PC-9 (cell line): ENCODE data around the gene SCRN3. TPM values are rescaled to one million over a fixed set of nuclear protein-coding genes. Genes with fewer than 3 reads are reported as not detected.
"Not testable (repeated sequence)": the region's sequence is repeated elsewhere in the genome, so short reads cannot be mapped to it uniquely, and the experiment has no call there.

Experiments
- BruUV-seq: library from RNA; stranded (reverse); fragments of 400-500 nt; replicated peaks from 2 replicates; lab custom pipeline; 2021; lab: Mats Ljungman, UMichigan
- CTCF ChIA-PET: fragments of 300-600 bp; sonication (Branson Sonifier 250); formaldehyde crosslinking; loops from one replicate; lab custom pipeline; 2022; ENCODE audit warnings: antibody characterized with exemption; lab: Charles Lee
- POLR2A ChIA-PET: fragments of 300-600 bp; sonication (Branson Sonifier 250); formaldehyde crosslinking; loops from one replicate; lab custom pipeline; 2022; ENCODE audit warnings: antibody characterized with exemption; ENCODE audit not compliant: unreplicated experiment; lab: Charles Lee
- DNase-seq, 2 experiments: peaks; one replicate each; pipeline versions ENCODE4 v3.0.0 to v3.0.0-alpha.2; 2015 to 2022; ENCODE audit warnings: mixed read lengths in 1 of 2
- H2AFZ ChIP-seq: fragments of 200-600 bp; sonication (generic); 2 replicates; pipeline ENCODE4 v1.8.1; 2017; ENCODE audit warnings: antibody characterized with exemption
- H3F3A ChIP-seq: fragments of 200-600 bp; sonication (generic); 2 replicates; pipeline ENCODE4 v1.8.1; 2017; ENCODE audit warnings: antibody characterized with exemption, mild to moderate bottlenecking, low read depth; ENCODE audit not compliant: insufficient read depth
- H3K27ac ChIP-seq: fragments of 200-600 bp; sonication (generic); 2 replicates; pipeline ENCODE4 v1.6.1; 2016; ENCODE audit warnings: mixed run types
- H3K27me3 ChIP-seq: fragments of 200-600 bp; sonication (generic); 2 replicates; pipeline ENCODE4 v1.6.1; 2016; ENCODE audit warnings: low read depth, mixed run types; ENCODE audit not compliant: insufficient read depth
- H3K36me3 ChIP-seq: fragments of 200-600 bp; sonication (generic); 2 replicates; pipeline ENCODE4 v1.6.1; 2016; ENCODE audit warnings: low read depth, mixed run types
- H3K4me1 ChIP-seq: fragments of 200-600 bp; sonication (generic); replicated peaks from 2 replicates; pipeline ENCODE4 v1.6.1; 2016; ENCODE audit warnings: mixed run types; ENCODE audit not compliant: insufficient read depth
- H3K4me2 ChIP-seq: fragments of 200-600 bp; sonication (generic); 2 replicates; pipeline ENCODE4 v1.6.1; 2017; ENCODE audit warnings: mixed run types
- H3K4me3 ChIP-seq: fragments of 200-600 bp; sonication (generic); 2 replicates; pipeline ENCODE4 v1.6.1; 2016; ENCODE audit warnings: mixed run types
- H3K79me2 ChIP-seq: fragments of 200-600 bp; sonication (generic); 2 replicates; pipeline ENCODE4 v1.6.1; 2017; ENCODE audit warnings: low read depth, mixed run types
- H3K9me2 ChIP-seq: fragments of 200-600 bp; sonication (generic); 2 replicates; pipeline ENCODE4 v1.8.1; 2017; ENCODE audit warnings: mild to moderate bottlenecking; ENCODE audit not compliant: insufficient read depth
- H3K9me3 ChIP-seq: fragments of 200-600 bp; sonication (generic); 2 replicates; pipeline ENCODE4 v1.8.1; 2016; ENCODE audit warnings: low read depth; ENCODE audit not compliant: insufficient read depth
- H4K20me1 ChIP-seq: fragments of 200-600 bp; sonication (generic); 2 replicates; pipeline ENCODE4 v1.8.1; 2017; ENCODE audit not compliant: insufficient read depth
- EZH2 ChIP-seq: fragments of 200-600 bp; sonication (generic); IDR thresholded peaks from 2 replicates; pipeline ENCODE4 v1.8.0; 2017; ENCODE audit warnings: antibody characterized with exemption, low read depth
- intact Hi-C: fragments of 100-400 bp; cut with micrococcal nuclease; formaldehyde crosslinking; loops from one replicate; pipeline ENCODE4 v1.10.0; 2022; ENCODE audit not compliant: unreplicated experiment
- total RNA-seq: library from RNA; stranded (reverse); gene quantifications from 2 replicates; pipeline ENCODE4 v1.2.3, GENCODE V29; 2021
- TF ChIP-seq, protein P1 (sequence below): fragments of 200-600 bp; sonication (generic); conservative IDR thresholded peaks from 2 replicates; pipeline ENCODE4 v1.6.1; 2017; ENCODE audit warnings: mixed run types, antibody characterized with exemption, mild to moderate bottlenecking, moderate library complexity

Gene SCRN3
- total RNA-seq, 1 experiment from 2014 or later = 28.7 TPM

DNA sequence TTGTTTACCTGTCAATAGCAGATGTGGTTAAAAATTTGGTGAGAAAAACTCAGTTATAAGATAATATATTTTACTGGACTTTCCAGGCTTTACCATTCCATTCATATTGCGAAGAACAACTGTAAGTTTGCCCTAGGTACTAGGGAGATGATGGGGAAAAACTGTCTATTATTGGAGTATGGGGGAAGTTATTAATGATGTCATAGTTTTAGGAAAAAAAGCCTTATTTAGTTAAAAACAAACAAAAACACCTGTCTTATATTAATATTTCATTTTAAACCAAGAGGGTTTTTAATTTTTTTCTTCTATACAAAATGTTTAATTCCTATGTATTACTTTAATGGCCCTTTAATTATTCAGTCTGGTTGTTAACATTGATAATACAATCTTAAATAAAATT, 42.5 kb upstream of the SCRN3 start:
- Histone ChIP-seq H3K27me3 (no peaks in the 10 kb centered on the region), H3K9me2 (no peaks in the 10 kb centered on the region), H3K4me1 (no peaks in the 10 kb centered on the region), H2AFZ (no peak overlapping the region), H3K79me2 (no peaks in the 10 kb centered on the region), H3K36me3 (peaks cover 17% of the 10 kb centered on the region), H3K27ac (no peak overlapping the region), H3K9me3 (no peaks in the 10 kb centered on the region), H4K20me1 (no peaks in the 10 kb centered on the region), H3K4me3 (no peak overlapping the region), H3K4me2 (no peak overlapping the region), H3F3A (no peaks in the 10 kb centered on the region)
- no peak for DNase-seq
- intact Hi-C loops = no loop called here
- BruUV-seq = no TSS peak
- CTCF ChIA-PET = no interaction called here
- POLR2A ChIA-PET = no interaction called here
- TF ChIP-seq, protein P1, sequence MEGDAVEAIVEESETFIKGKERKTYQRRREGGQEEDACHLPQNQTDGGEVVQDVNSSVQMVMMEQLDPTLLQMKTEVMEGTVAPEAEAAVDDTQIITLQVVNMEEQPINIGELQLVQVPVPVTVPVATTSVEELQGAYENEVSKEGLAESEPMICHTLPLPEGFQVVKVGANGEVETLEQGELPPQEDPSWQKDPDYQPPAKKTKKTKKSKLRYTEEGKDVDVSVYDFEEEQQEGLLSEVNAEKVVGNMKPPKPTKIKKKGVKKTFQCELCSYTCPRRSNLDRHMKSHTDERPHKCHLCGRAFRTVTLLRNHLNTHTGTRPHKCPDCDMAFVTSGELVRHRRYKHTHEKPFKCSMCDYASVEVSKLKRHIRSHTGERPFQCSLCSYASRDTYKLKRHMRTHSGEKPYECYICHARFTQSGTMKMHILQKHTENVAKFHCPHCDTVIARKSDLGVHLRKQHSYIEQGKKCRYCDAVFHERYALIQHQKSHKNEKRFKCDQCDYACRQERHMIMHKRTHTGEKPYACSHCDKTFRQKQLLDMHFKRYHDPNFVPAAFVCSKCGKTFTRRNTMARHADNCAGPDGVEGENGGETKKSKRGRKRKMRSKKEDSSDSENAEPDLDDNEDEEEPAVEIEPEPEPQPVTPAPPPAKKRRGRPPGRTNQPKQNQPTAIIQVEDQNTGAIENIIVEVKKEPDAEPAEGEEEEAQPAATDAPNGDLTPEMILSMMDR = no peak
- no peak for TF ChIP-seq EZH2

DNA sequence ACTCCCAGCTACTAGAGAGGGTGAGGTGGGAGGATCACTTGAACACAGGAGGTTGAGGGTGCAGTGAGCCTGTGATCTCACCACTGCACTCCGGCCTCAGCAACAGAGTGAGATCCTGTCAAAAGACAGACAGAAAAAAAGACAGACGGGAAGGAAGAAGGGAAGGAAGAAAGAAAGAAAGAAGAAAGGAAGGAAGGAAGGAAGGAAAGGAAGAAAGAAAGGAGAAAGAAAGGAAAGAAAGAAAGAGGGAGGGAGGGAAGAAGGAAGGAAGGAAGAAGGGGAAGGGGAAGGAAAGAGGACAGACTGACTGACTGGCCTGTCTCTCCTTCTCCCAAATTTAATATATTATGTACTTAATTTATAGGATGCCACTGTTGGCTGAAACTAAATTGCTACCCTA, 39.2 kb upstream of the SCRN3 start:
- intact Hi-C loops = no loop called here
- Histone ChIP-seq H3K36me3 (0 out of 2 replicates have a peak, but pooled peaks cover 6% of the 10 kb centered on the region), H4K20me1 (no peaks in the 10 kb centered on the region), H3K4me1 (no peaks in the 10 kb centered on the region), H2AFZ (no peak overlapping the region), H3K4me2 (no peak overlapping the region), H3K4me3 (no peak overlapping the region), H3K9me3 (no peaks in the 10 kb centered on the region), H3K79me2 (no peaks in the 10 kb centered on the region), H3K27me3 (no peaks in the 10 kb centered on the region), H3F3A (no peaks in the 10 kb centered on the region), H3K27ac (no peak overlapping the region), H3K9me2 (no peaks in the 10 kb centered on the region)
- ChIA-PET POLR2A (interaction anchor here (0.7 kb wide), 1 partner anchor 108 kb away, joined by 4 read pairs; no protein-coding TSS in a partner anchor), CTCF (no interaction called here)
- no peak for DNase-seq
- BruUV-seq = no TSS peak
- TF ChIP-seq EZH2 = no peak
- TF ChIP-seq, protein P1 = no peak

DNA sequence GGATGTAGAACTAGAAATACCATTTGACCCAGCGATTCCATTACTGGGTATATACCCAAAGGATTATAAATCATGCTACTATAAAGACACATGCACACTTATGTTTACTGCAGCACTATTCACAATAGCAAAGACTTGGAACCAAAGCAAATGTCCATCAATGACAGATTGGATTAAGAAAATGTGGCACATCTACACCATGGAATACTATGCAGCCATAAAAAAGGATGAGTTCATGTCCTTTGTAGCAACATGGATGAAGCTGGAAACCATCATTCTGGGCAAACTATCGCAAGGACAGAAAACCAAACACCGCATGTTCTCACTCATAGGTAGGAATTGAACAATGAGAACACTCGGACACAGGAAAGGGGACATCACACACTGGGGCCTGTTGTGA, 35.9 kb upstream of the SCRN3 start:
- H3F3A ChIP-seq, DNase-seq, H3K27me3 ChIP-seq, H3K9me3 ChIP-seq, POLR2A ChIA-PET, H2AFZ ChIP-seq, H3K79me2 ChIP-seq, H3K36me3 ChIP-seq, CTCF ChIA-PET, H3K4me1 ChIP-seq, H3K4me2 ChIP-seq, intact Hi-C loops, H3K9me2 ChIP-seq, H3K4me3 ChIP-seq, H3K27ac ChIP-seq, BruUV-seq, H4K20me1 ChIP-seq: not testable (repeated sequence)

DNA sequence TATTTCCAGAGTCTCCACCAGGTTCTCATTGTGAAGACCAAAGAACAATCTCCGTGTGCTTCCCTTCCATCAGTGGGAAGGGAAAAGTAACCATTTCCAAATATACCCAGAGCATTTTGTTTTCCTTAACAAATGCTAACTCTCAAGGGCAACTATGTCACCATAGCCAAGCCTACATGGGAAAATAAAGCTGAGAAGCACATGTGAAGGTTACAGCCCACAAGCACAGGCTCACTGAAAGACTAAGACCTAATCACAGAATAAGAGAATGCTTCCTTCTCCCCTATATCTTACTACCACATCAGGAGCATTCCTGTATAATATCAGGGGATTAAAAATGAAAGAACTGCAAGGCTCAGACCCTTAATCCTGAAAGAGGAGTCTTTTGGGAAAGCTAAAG, 32.6 kb upstream of the SCRN3 start:
- H3K27ac ChIP-seq = no peak overlapping the region
- BruUV-seq = no TSS peak
- H3K4me1 ChIP-seq = no peaks in the 10 kb centered on the region
- H3K4me3 ChIP-seq = no peak overlapping the region
- ChIA-PET CTCF (no interaction called here), POLR2A (no interaction called here)
- TF ChIP-seq, protein P1 = no peak
- no peak for TF ChIP-seq EZH2
- intact Hi-C loops = no loop called here
- no peak overlapping the region for H3K4me2 ChIP-seq
- H3K9me3 ChIP-seq = no peaks in the 10 kb centered on the region
- H2AFZ ChIP-seq = no peak overlapping the region
- peaks cover 24% of the 10 kb centered on the region for H3K36me3 ChIP-seq
- no peaks in the 10 kb centered on the region for H3K27me3 ChIP-seq
- no peaks in the 10 kb centered on the region for H4K20me1 ChIP-seq
- DNase-seq = no peak
- no peaks in the 10 kb centered on the region for H3F3A ChIP-seq
- H3K9me2 ChIP-seq = no peaks in the 10 kb centered on the region; the same call in 1 of the 2 replicates
- no peaks in the 10 kb centered on the region for H3K79me2 ChIP-seq

DNA sequence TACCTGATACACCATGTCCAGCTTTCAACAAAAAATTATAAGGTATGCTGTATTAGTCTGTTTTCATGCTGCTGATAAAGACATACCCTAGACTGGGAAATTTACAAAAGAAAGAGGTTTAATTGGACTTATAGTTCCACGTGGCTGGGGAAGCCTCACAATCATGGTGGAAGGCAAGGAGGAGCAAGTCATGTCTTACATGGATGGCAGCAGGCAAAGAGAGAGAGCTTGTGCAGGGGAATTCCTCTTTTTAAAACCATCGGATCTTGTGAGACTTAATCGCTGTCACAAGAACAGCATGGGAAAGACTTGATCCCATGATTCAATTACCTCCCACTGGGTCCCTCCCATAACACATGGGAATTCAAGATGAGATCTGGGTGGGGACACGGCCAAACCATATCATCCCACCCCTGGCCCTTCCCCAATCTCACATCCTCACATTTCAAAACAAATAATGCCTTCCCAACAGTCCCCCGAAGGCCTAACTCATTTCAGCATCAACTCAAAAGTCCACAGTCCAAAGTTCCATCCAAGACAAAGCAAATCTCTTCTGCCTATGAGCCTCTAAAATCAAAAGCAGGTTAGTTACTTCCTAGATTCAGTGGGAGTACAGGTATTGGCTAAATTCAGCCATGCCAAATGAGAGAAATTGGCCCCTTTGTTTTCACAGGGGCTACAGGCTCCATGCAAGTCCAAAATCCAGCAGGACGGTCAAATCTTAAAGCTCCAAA, 31.9 kb upstream of the SCRN3 start:
- H3K27me3 ChIP-seq, H2AFZ ChIP-seq, CTCF ChIA-PET, H3K79me2 ChIP-seq, H3K4me3 ChIP-seq, BruUV-seq, H3K4me1 ChIP-seq, POLR2A ChIA-PET, H3F3A ChIP-seq, DNase-seq, H3K9me2 ChIP-seq, H3K4me2 ChIP-seq, H3K9me3 ChIP-seq, intact Hi-C loops, H3K27ac ChIP-seq, H4K20me1 ChIP-seq: not testable (repeated sequence)
- peaks cover 26% of the 10 kb centered on the region for H3K36me3 ChIP-seq
